NCI-H146 treated with DMSO at 0.1 percent for 48 hours (cell line): ENCODE measurements around the gene LPP.

ENCODE experiments used
- DNase-seq: peaks from one replicate; lab custom pipeline; 2025; ENCODE audit not compliant: unreplicated experiment; lab: John Stamatoyannopoulos, UW

Gene LPP

DNA sequence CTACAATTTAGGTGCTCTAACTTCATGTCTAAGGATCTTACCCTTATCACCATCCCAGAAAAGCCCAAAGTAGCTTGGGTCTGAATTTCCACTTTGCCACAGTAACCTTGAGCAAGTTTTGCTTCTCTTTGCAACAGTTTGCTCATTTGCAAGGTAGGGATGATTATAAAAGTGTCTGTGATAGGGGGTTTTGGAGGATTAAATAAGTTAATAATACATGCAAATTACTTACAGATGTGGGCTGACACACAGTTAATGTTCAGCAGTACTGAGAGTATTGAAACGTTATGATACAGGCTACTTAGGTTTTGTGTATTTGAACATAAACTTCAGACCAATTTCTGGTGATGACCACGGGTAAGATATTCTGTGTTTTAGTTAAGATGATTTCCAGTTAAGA, 573.1 kb downstream of the LPP start:
- no peak for DNase-seq

DNA sequence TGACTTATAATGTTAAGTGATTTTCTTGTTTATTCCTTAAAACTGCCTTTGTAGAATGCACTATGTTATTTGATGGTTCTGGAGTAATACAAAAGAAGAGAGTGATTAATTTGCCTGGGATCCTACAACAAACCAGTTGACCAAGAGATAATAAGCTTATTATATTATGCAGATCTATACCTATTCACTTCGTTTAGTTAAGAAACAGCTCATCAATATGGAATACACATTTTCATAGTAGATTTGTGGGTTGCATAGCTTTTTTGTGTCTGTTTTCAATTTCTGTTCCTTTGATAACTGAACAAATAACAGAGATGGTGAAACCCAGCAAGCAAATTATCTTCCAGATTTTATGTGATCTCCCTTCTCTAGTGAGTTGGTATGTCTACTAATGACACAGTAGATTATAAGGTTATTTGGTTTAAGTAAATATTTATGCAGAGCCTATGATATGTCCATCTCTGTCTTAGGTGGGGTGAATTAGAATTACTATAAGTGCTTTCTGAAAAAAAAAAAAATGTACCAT, 574.5 kb downstream of the LPP start:
- DNase-seq = no peak

DNA sequence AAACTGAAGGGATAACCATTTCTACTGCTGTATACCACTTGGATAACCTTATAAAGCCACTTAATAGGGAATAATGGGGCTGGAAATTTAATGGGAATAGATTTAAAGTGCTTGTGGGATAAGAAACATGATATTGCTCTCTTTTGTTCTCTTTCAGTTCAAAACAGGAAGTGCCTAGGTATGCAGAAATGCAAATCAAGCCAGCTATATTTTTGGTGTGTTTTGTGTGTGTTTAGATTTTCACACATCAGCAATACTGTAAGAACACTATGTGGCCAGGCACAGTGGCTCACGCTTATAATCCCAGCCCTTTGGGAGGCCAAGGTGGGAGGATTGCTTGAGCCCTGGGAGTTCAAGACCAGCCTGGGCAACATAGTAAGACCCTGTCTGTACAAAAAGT, 575.5 kb downstream of the LPP start:
- DNase-seq = no peak

DNA sequence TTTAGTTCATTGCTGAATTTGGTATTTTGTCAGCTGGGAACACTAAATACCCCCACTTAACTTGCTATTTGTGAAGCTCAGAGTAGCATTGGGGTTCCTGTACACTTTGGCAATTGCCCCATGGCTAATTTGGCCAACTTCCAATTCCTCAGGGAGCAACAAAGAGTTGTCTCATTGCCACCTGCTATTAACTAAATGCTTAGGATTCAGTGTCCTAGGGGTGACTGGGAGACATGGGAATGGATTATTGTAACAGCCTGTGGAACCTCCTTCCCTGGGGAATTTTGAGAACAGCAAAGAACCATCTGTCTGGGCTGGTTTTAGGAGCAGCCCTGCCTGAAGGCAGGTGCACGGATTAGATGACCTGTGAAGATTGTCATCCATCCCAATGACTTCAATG, 580.4 kb downstream of the LPP start:
- no peak for DNase-seq

DNA sequence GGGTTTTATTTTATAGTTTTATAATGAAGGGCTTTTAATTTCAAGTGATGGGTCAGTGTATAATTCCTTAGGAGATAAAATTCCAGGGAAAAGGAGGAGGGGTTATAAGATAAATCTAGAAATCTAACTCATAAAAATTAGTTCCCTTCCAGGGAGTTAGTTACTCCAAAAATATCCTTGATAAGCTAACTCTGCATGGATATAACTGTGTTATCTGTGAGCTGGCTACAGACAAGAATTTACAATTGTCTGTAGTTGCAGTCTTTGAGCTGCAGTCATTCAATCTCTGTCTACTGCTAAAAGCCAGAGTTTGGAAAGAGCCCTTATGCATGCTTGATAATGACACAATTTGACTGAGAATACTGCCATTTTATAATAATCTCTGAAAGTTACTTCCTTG, 585.6 kb downstream of the LPP start:
- DNase-seq = no peak

DNA sequence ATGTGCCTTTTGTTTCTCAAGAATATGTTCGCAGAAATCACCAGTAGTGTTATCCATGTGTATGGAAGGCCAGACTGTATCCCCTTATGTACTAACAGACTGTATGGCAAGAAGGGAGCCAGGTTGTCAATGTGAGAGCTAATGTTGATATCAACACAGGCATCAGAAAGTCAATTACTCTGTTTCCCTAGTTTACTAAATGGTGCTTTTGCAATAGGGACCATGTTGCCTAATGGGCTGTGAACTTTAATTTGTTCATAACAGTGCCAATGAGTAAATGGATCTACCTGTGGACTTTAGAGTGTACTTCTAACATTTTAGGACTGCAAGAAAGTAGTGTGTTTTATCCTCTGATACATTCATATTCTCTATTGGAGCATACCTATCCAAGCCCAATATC, 586.1 kb downstream of the LPP start:
- no peak for DNase-seq

DNA sequence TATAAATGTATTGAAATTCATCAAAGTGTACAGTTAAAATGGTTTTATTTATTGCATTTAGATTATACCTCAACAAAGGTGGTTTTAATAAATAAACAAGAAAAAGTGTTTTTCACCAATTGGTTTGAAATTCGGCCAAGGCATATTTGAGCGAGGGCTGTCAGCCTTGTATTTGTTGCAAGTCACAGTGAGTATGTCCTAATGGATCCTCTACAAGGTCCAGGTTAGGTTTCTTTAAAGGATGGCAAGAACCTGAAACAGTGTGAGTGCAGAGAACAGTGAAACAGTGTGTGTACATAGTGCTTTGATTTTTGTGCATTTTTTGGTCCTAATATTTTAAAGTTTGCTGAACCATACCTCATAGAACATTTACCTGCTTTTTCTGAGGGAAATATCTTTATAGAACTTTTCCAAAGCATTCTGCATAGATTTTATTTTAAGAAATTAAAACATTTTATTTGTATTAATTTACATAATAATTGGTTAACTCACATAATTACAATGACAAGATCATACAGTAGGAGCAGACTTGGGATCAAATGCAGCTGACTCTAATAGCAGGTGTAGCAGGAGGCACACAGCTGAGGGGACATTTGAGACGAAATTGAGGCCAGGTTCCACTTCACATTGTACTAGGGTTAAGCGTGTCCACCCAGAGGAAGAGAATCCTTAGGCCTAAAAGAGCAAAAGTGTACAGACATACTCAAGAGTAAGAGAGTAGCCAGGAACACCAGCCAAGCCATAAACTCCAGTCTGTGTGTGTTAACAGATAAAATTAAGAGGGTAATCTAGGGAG, 589.0 kb downstream of the LPP start:
- DNase-seq = no peak

DNA sequence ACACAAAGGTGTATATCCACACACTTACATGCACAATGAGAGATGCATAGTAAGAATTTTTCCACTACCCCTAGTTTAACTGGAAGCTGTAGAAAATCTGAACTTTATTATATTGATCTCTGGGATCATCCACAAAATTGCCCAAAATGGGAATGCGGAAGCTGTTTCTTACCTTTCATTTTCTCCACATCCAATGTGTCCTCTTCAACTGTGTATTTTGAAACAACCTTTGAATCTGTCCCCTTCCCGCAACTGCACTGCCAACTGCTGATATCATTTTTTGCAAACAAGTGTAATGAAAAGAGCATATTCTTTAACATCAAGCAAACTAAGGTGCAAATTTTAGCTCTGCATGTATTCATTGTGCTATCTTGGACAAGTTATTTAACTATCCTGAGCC, 590.2 kb downstream of the LPP start:
- no peak for DNase-seq

DNA sequence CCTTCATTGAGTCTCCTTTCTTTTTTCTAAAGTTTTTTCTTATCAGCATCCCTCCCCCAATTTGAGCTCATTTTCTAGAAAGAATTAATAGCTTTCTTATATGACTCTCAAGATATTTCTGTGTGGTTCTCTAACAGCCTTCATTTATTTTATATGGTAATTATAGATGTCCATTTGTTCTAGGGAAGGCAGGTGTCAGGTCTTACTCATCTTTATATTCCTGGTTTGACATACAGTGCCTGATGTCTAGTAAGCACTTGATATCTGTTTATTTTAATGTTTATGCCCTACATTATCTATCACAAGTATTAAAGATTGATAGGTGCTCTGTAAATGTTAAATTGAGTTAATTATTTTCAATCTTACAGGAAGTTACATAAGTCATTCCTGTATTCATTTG, 591.1 kb downstream of the LPP start:
- no peak for DNase-seq

DNA sequence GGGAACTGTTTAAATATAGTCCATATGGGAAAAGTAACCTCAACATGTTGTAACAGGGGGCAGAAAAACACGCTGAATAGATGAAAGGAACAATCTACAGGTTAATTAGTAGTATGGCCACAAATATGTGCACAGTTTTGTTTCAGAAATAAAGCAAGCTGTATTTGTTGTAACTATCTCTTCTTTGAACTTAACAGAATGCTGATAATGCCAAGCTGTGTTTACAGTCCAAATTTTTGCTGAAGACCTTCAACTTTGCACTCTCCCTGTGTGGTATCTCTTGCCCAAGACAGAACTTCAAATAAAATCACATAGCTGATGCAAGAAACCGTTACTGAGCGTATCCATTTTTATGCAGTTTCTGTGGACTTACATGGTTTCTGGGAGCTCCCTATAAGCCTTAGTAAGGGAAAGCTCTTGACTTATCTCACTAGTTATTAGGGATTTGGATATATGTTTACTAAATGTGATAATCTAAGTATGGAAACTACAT, 592.4 kb downstream of the LPP start:
- no peak for DNase-seq

DNA sequence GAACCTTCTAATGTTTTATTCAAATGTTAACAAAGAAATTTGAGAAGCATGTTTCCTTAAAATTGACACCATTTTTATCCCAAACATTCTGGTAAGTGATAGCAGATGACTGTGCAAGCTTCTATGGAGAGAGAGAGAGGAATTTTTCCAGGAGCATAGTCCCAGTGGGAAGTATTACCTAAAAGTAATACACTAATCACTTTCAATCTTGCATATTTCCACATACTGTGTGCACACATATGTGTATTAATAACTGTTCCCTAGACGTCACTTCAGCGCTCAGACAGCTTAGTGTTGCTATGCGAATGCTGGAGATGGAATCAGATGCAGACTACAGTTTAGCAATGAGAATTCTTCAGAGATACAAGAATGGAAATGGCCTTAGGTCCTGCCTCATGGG, 593.5 kb downstream of the LPP start:
- no peak for DNase-seq

DNA sequence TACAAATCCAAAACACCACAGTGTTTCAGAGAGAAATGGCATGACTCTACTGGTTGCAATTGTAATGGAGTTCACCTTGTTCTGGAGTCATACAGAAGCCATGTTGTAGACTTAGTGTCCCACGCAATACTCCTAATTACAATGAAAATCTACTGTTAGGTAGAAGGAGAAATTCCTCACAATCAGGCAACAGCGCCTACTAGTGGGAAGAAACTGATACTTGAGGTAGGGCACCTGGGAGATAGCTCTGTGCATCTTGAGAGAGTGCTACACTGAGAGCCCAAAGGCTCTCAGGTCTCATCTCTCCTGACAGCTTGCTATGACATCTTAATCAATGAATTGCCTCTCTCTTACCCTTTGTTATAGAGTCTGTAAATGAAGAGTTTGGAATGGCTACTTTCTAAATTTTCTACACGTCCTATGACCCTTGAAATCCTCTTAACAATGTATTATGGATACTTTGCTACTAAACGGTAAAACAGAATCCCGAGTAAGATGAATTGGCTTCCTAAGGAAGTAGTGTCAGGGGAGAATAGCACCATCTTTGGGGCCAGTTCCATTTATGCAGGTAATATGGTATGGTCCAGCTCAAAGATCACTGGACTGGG, 595.2 kb downstream of the LPP start:
- DNase-seq = no peak

DNA sequence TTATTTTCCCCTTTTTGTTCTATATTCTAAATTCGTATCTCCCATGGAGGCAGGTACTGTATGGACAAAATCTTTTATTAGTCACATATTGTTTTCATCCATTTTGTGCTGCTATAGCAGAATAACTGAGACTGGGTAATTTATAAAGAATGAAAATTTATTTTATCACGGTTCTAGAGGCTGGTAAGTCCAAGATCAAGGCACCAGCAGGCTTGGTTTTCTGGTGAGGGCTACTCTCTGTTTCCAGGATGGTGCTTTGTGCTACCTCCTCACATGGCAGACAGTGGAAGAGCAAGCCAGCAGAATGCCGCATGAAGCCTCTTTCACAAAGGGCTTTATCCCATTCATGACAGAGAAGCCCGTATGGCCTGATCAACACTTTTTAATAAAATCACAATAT, 595.9 kb downstream of the LPP start:
- DNase-seq = no peak

DNA sequence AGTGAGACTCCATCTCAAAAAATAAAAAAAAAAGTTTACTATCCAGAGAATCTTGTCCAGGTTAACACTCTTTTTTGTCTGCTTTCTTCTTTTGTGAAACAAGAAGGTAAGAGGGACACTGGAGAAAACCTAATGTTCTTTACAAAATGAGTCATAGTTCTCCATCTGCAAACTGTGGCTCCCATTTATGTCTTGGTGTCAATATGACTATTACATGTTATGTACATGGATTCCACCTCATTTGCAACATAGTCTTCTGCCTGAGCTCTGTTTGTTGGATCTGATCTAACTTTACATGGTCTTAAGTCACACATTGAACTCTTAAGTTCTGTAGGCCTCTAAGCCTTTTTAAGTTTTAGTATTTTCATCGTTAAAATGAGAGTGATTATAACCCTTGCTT, 596.7 kb downstream of the LPP start:
- DNase-seq = no peak

DNA sequence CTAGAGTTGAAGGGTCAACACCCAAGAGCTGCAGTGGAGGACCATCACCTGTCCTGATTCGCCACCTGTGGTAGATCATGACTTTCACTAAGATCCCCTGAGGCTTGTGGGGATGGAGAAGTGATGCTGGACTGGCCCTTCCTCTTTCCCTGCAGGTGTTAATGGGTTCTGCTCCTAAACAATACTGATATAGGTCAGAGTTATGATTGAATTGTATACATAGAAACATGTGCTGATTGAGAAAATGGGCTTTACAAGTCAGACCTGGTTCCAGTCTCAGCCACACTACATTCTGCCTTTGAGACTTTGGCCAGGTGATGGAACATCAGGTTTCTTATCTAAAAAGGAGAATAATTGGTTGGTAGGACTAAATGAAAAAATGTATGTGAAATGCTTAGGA, 598.9 kb downstream of the LPP start:
- no peak for DNase-seq

DNA sequence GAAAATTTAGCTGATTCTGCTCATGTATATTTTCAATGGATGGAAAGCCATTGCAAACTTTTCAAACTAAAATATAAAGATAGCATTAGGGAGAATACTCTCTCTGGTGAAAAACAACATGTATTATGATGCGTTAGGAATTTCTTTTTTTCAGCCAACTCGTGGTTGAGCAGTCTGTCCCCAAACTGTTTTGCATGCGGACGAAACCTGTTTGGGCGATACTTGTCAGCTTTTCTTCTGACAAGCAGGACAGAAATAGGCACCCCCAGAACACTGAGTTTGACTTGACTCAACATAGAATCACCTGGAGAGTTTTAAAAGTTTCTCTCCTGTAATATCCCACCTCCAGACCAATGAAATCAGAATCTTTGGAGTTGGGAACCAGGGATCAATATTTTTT, 600.3 kb downstream of the LPP start:
- no peak for DNase-seq

DNA sequence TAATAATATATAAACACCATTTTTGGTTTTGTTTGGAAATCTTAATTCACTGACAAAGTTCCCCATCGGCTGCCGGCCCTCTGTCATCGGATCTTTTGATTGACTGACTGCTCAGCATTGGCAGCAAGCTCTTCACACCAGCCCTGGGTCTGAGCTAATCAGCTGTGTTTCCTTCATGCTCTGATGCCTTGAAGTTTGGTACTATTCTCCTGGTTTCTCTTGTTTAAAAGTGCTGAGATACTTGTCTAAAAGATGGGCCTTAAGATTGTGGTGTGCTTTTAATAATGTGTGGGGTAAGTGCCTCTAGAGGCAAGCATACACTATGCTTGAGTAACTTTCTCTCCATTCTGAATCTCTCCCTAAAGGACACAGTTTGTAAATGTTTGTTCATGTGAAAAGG, 602.3 kb downstream of the LPP start:
- DNase-seq = no peak

DNA sequence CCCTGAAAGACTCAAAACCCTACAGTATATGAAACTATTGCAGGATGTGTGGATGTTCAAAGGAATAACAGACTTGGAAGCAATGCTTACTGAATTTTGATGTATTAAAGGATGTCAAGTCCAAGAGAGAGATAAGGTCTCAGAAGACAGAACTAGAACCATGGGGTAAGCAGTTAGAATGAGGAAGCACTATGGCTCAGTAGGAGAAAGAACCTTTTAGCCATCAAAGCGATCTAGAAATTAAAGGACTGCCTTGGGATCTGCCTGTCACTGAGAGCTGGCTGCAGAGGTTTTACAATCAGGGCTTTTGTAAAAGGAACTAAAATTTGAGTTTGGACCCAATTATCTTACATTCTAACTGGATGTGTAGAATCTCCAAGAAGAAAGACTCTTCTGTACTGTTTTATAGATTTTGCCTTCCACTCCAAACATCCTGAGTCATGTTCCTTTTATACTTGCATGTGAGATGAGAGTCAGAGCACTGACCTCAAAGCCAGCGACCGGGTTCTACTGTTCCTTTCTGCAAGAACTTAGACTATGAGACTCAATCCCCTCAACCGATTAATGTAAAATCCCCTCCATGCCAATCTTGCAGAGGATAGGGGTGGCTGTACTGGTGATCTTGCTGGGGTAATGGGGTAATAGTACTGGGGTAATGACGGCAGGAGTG, 605.5 kb downstream of the LPP start:
- DNase-seq = no peak

DNA sequence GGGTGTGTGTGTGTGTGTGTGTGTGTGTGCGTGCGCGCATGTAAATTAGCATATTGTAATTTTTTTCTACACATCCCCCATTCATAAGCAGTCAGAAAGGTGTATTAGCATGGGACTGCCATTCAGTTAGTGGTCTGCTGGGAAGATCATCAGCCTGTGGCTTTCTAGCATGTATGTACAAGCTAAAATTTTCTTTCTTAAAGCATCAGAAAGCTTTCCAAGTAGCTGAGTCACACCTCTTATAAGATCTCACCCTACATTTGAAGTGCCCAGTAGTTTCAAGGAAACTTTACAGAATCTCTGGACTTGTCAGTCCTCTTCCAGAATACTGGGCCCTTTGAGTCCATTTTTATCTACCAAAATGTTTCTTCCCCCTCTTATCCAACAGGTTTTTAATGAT, 606.5 kb downstream of the LPP start:
- no peak for DNase-seq

DNA sequence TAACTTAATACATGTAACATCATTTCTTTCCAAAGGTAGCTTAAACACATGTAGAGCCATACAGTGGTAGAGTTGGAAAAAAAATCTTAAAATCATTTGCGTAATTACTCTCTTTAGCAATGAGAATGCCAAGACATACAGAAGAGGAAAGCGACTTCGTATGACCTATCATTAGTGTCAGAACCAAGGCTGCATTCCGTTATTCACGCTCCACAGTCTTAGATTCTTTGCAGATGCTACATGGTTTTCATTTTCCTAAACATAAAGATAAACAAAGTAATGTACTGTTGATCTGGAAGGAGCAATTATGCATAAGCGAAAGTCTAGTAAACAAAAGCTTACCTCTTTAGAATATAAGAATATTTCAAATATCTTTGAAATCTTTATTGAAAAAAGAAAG, 607.5 kb downstream of the LPP start:
- no peak for DNase-seq

DNA sequence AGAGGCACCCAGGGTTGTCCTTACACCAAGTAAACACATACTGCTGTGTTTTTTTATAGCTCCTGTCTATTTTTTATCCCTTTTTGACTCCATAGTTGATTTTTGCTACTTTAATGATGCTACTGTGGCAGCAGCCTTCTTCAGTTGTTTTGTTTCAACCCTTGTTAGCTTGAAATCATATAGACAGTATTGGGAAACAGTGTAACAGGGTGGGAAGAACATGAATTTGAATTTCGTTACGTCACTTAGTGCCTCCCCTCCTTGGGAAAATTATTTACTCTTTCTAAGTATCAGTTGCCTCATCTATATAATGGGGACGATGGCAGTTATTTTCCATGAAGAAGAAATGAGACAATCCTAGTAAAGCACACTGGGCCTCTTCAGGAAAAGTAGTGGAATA, 608.0 kb downstream of the LPP start:
- DNase-seq = no peak

DNA sequence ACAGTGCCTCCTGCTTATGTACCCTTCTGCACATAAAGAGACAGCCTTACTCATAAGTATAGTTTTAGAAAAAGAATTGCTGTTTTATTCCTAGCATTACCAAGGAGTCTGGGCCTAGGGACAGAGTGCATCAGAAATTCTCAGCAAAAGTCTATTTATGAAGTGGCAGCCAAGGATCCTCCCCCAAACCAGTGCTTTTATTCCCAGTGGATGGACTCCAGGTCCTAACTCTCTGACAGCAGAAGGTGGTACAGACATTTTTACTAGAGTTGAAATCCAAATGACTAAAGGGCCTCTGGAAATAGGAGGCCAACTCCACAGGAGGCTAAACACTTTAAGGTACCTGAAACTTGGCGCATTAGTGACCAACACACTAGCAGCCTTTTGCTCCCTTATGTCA, 610.7 kb downstream of the LPP start:
- no peak for DNase-seq
